ENCODE measurements around the gene ABCB8. TPM values are rescaled to one million over a fixed set of nuclear protein-coding genes. Genes with fewer than 3 reads are reported as not detected.

Gene ABCB8
- total and polyA plus RNA-seq, 9 of the 15 experiments (the other 6 are each of a cell fraction or from before 2014, with no cell fraction given): 7.6 to 106 (median 36.3) TPM

DNA sequence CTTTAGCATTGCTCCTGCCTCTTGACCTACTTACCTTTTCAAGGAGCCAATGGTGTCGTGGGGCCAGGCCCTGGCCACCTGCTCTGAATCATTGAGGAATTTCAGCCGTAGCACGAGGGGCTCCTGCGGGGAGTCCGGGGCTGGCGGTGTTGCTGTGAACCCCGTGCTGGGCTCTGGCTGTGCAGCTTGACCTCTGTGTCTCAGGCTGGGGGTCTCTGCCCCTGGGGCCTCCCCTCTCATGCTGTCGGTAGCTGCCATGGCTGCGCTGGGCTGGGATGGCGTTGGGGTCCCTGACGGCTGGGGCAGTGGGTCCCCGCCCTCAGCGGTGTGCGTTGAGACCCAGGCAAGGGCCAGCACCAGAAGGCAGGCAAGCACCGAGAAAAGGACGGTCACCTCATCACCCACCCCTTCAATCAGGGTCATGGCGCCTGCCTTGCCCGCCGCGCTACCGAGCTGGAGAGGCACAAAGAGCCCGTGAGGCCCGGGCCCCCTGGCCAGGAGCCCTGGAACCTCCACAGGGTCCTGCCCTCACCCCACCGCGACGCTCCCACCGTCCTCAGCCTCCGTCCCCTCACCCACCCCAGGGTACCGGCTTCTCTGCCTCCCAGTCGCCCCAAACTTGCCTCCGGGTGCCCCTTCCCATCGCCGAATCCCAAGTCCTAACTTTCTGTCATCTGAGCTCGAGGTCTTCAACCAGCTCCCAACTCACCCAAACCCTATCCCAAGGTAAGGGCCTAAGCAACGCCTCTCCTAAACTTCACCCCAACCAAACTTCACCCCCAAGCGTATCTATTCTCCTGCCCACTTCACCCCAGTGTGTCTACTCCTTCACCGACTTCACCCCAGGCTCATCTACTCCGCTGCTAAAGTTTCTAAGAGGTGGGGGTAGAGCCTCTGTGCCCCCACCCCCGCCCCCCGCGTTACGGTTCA is 54.2 kb downstream of the ABCB8 start (continued):
- TF ChIP-seq MYBL2 (IDR thresholded peaks at IDR 0.05; ENCODE audit: low read depth): no peak
- no peak for TF ChIP-seq MYBL2 (CRISPR knock-in tag; IDR thresholded peaks at IDR 0.05; ENCODE audit: borderline replicate concordance)
- TF ChIP-seq KLF6 (CRISPR knock-in tag; IDR thresholded peaks at IDR 0.05; ENCODE audit: borderline replicate concordance): no peak
- no peak for TF ChIP-seq RBM17 (IDR thresholded peaks at IDR 0.05; ENCODE audit: borderline replicate concordance, low read depth, low read length)
- TF ChIP-seq PRPF4 (IDR thresholded peaks at IDR 0.05; ENCODE audit: insufficient read depth, low read depth, low read length, poor library complexity, severe bottlenecking): no peak
- no peak for TF ChIP-seq ZNF584 (CRISPR knock-in tag; IDR thresholded peaks at IDR 0.05; ENCODE audit: low read depth)
- no peak for TF ChIP-seq MCM2 (IDR thresholded peaks at IDR 0.05; ENCODE audit: low read depth)
- TF ChIP-seq, protein P1, sequence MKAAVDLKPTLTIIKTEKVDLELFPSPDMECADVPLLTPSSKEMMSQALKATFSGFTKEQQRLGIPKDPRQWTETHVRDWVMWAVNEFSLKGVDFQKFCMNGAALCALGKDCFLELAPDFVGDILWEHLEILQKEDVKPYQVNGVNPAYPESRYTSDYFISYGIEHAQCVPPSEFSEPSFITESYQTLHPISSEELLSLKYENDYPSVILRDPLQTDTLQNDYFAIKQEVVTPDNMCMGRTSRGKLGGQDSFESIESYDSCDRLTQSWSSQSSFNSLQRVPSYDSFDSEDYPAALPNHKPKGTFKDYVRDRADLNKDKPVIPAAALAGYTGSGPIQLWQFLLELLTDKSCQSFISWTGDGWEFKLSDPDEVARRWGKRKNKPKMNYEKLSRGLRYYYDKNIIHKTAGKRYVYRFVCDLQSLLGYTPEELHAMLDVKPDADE (conservative IDR thresholded peaks at IDR 0.05; ENCODE audit: control insufficient read depth, low read depth, low read length): 0 out of 2 replicates have a peak, but pooled peaks have one; percentile 20
- TF ChIP-seq TAF9B (IDR thresholded peaks at IDR 0.05; ENCODE audit: partially characterized antibody): no peak
- TF ChIP-seq, protein P2, sequence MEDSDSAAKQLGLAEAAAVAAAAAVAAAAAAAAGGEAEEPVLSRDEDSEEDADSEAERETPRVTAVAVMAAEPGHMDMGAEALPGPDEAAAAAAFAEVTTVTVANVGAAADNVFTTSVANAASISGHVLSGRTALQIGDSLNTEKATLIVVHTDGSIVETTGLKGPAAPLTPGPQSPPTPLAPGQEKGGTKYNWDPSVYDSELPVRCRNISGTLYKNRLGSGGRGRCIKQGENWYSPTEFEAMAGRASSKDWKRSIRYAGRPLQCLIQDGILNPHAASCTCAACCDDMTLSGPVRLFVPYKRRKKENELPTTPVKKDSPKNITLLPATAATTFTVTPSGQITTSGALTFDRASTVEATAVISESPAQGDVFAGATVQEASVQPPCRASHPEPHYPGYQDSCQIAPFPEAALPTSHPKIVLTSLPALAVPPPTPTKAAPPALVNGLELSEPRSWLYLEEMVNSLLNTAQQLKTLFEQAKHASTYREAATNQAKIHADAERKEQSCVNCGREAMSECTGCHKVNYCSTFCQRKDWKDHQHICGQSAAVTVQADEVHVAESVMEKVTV (CRISPR knock-in tag; IDR thresholded peaks at IDR 0.05): no peak; the same call in 1 of the 2 replicates
- TF ChIP-seq ZNF184 (CRISPR knock-in tag; IDR thresholded peaks at IDR 0.05): no peak
- TF ChIP-seq CHCHD3 (CRISPR knock-in tag; IDR thresholded peaks at IDR 0.05): no peak
- TF ChIP-seq, protein P3, sequence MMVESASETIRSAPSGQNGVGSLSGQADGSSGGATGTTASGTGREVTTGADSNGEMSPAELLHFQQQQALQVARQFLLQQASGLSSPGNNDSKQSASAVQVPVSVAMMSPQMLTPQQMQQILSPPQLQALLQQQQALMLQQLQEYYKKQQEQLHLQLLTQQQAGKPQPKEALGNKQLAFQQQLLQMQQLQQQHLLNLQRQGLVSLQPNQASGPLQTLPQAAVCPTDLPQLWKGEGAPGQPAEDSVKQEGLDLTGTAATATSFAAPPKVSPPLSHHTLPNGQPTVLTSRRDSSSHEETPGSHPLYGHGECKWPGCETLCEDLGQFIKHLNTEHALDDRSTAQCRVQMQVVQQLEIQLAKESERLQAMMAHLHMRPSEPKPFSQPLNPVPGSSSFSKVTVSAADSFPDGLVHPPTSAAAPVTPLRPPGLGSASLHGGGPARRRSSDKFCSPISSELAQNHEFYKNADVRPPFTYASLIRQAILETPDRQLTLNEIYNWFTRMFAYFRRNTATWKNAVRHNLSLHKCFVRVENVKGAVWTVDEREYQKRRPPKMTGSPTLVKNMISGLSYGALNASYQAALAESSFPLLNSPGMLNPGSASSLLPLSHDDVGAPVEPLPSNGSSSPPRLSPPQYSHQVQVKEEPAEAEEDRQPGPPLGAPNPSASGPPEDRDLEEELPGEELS (CRISPR knock-in tag; IDR thresholded peaks at IDR 0.05; ENCODE audit: borderline replicate concordance): no peak
- TF ChIP-seq EGR1 (conservative IDR thresholded peaks at IDR 0.05): peak; percentile 79
- no peak for TF ChIP-seq JUND (IDR thresholded peaks at IDR 0.05; ENCODE audit: borderline replicate concordance, low read depth, low read length)
- TF ChIP-seq JUND (tag; IDR thresholded peaks at IDR 0.05; ENCODE audit: borderline replicate concordance, low read depth, low read length): 0 out of 3 replicates have a peak, but pooled peaks have one; percentile 13
- TF ChIP-seq PTBP1 (IDR thresholded peaks at IDR 0.05; ENCODE audit: low read depth, low read length): no peak
- no peak for TF ChIP-seq GABPB1 (CRISPR knock-in tag; IDR thresholded peaks at IDR 0.05)
- TF ChIP-seq NEUROD1 (IDR thresholded peaks at IDR 0.05; ENCODE audit: borderline replicate concordance, low read depth, low read length, partially characterized antibody): no peak
- TF ChIP-seq RFX1 (IDR thresholded peaks at IDR 0.05): no peak
- TF ChIP-seq ZBTB17 (CRISPR knock-in tag; IDR thresholded peaks at IDR 0.05): no peak
- no peak for TF ChIP-seq PURB (CRISPR knock-in tag; IDR thresholded peaks at IDR 0.05; ENCODE audit: low read depth)

Data from K562 (cell line).